CD4-positive, alpha-beta T cell treated with Interleukin-15 for 1 hour (primary cell): ENCODE results near the gene CLCN1.
"Not testable (repeated sequence)": the region's sequence is repeated elsewhere in the genome, so short reads cannot be mapped to it uniquely, and the experiment has no call there.

ENCODE experiments used
- DNase-seq: peaks from one replicate; pipeline ENCODE4 v3.0.0-alpha.2; 2020

The CLCN1 gene

DNA sequence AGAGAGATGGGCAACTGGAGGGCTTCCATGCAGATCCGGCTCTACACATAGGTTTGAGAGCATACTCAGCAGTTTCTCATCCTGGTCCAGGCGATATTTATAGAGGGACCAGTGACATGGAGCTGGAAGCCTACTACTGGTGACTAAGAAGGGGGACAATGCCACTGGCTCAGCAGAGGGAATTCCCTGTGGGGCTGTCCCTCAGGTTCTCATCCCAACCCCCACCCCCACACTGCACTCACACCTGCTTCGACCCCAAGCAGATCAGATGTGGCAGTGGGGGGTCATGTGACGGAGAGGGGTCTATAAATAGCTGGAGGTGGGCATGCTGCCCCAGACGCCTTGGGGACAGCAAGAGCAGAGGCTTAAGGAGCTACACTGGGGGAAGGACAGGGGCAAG lies at the start of gene CLCN1:
Gene CLCN1, plus strand, starts transcription at position 336 of the 400 bp plus-strand sequence. CDS start 102 bp downstream, outside the sequence.
- no peak for DNase-seq

DNA sequence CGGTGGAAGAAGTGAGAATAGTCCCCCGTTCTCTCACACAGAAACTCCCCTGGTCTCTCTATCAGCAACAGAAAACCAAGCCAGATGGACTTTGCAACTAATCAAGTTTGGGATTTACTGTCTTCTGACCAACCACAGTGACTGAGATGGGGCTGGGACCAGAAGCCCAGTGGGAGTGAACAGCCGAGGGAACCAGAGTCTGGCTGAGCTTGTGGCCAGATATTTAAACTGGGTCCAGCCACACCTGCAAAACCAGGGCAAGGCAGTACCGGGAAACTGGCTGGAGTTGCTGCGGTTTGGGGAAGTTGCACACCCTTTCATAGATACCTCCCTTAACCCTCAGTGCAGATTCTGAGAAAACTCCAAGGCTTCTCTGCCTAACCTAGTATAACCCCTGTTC lies 46.7 kb upstream of the CLCN1 start:
- no peak for DNase-seq

GRCh38 chr7:143271240-143271639 lies 44.7 kb upstream of the CLCN1 start:
- no peak for DNase-seq

DNA sequence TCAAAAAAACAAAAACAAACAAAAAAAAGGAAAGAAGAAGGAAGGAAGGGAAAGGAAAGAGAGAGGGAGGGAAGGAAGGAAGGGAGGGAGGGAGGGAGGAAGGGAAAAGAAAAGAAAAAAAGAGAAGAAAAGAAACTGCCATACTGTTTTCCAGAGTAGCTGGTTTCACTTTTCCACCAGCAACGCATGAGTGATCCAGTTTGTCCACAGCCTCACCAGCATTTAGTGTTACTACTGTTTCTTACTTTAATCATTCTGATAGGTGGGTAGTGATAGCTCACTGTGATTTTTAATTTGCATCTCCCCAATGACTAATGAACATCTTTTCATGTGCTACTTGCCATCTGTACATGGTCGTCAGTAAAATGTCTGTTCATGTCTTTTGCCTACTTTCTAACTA lies 43.0 kb upstream of the CLCN1 start:
- DNase-seq = no peak

- peak; percentile 24 for DNase-seq
Measured at GRCh38 chr7:143279186-143280098, 36.5 kb upstream of the CLCN1 start.

- DNase-seq = no peak
Measured at GRCh38 chr7:143280160-143280559, 35.8 kb upstream of the CLCN1 start.

DNA sequence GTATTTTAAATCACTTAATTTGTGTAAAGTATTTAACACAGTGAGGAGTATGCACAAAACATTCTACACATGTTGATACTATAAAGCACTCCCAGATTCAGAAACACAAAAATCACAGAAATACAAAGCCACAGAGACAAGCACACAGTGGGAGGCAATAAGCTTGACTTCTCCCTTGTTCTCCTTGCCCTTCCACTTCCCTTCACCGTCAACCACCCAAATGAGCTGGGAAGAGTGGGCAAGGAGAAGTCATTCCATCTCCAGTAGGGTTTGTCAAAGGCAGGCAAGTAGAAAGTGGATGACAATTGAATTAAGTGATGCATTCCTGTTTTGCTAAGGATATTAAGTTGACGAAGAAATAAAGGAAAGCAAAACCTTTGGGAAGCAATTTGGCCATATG lies 35.3 kb upstream of the CLCN1 start:
- no peak for DNase-seq

- no peak for DNase-seq
Measured at GRCh38 chr7:143281529-143281928, 34.4 kb upstream of the CLCN1 start.

DNA sequence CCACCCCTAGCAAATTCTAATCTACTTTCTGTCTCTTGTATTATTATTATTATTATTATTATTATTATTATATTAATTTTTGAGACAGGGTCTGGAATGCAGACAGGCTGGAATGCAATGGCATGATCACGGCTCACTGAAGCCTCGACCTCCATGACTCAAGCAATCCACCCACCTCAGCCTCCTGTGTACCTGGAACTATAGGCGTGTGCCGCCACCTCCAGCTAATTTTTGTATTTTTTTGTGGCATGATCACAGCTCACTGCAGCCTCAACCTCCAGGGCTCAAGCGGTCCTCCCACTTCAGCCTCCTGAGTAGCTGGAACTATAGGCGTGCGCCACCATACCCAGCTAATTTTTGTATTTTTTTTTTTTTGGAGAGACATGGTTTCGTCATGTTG lies 33.8 kb upstream of the CLCN1 start:
- no peak for DNase-seq

DNA sequence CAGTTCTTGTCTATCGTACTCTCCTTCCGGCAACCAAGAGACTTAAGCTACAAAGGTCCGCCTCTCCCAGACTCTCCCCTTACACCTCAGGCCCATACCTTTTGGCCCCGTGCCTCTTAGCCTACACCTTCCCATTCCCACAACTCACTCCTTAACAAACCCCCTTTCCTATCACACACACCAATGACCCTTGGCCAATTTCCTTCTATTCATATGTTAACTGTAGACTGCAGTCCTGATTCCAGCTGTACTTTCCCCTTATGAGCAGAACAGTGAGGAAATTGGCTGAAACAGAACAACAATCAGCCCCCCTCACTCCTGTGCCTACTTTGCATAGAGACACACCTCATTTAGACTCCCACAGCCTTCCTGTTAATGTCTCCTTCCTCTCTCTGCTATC lies 32.5 kb upstream of the CLCN1 start:
- DNase-seq = no peak

- no peak for DNase-seq
Measured at GRCh38 chr7:143284591-143285469, 31.1 kb upstream of the CLCN1 start, which contains the start of gene TMEM139. TMEM139 (plus strand) TSS chr7:143284958; CDS start chr7:143285958, 1,000 bp downstream.

DNA sequence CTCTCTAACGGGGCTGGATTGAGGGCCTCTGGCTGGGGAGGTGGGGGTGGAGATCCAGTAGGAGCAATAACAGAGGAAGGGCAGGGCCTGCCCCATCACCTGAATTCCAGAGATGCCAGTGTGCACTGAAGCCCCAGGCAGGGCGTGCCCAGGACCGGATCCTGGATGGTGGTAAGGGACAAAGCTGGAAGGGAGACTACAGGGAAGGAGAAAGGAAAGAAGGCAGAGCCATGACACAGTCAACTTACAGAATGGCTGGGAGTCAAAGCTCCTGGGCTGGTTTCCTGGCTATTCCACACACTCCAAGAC lies 30.5 kb upstream of the CLCN1 start:
- no peak for DNase-seq

DNA sequence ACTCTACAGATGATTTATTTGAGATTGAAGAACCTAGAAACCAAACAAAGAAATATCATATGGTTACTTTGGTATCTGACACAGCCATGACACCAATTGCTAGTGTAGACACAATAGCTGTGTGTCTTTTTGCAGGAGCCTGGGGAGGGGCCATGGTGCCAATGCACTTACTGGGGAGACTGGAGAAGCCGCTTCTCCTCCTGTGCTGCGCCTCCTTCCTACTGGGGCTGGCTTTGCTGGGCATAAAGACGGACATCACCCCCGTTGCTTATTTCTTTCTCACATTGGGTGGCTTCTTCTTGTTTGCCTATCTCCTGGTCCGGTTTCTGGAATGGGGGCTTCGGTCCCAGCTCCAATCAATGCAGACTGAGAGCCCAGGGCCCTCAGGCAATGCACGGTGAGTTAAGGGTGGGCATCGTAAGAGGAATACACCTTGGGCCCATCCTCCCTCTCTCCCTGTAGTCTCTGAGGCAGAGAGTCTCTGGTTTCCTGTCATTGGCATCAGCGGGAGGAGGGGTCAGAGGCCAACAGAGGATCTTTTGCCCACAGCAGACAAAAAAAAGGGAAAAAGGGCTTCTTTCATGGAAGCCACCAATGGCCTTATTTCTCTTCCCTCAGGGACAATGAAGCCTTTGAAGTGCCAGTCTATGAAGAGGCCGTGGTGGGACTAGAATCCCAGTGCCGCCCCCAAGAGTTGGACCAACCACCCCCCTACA lies 29.9 kb upstream of the CLCN1 start:
- DNase-seq = no peak

DNA sequence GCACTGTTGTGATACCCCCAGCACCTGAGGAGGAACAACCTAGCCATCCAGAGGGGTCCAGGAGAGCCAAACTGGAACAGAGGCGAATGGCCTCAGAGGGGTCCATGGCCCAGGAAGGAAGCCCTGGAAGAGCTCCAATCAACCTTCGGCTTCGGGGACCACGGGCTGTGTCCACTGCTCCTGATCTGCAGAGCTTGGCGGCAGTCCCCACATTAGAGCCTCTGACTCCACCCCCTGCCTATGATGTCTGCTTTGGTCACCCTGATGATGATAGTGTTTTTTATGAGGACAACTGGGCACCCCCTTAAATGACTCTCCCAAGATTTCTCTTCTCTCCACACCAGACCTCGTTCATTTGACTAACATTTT lies 29.4 kb upstream of the CLCN1 start:
- DNase-seq = no peak

DNA sequence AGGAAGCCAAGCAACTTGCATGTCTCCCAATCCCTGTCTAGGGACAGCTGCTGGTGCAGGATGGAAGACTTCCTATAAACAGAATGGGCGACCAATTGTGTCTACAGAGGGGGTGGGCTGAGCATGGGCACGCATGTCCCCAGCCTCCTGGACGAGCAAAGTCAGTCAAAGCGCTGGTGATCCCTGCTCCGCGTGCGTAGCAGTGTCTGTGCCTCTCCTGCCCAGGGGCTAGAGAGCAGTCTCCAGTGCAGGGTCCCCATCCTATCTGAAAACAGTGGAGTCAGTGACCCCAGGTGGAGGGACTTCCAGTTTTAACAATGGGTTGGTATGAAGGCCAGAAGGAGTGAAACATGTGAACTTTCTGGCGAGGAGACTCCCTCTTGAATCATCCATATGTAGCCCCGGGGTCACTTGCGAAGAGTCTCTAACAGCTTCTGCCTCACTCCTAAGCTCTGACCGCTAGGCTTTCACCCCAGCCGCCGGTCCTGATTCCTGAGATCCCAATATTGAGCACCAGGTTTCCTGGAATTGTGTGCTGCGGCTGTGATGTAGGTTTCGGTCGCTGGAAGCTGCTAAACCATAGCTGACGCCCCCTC lies 28.5 kb upstream of the CLCN1 start:
- DNase-seq = no peak

GRCh38 chr7:143287935-143288826 lies 27.7 kb upstream of the CLCN1 start, which contains the start of gene CASP2:
CASP2 (plus strand) TSS chr7:143288351; CDS start chr7:143288456, 105 bp downstream.
- DNase-seq = peak; percentile 100

DNA sequence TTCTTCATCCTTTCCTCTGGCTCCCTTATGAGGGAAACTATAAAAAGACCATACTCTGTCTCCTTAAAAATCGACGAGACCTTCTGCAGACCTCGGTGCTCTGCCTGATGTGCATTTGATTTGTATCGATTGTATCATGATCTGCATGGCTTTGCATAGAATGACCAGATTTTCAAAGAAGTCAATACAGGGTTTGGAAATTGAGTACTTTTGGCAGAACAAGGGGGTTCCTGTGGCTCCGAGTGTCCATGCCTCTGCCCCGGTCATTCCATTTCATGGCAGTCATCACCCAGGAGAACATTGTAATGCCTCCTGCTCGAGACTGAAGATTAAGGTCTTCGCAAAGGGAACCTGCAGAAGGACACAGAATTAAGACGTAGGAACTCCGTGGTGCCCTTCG lies 27.1 kb upstream of the CLCN1 start:
- DNase-seq = no peak

DNA sequence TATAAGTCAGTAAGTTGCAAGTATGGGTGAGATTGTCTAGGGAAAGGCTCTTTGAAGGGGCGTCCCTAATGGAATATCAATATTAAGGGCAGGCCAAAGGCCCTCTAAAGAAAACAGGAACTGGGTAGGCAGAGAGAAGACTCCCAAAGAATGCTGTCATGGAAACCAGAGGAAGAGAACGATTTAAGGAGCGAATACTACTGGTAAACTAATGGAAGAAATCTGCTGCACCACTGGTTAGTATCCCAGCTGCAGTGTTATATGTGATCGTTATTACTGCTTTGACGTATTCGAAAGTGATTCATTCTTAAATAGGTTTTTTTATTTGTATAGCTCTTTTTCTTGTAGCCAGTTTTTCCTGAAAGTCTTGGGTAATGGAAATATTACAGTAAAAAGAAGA lies 26.5 kb upstream of the CLCN1 start:
- no peak for DNase-seq

DNA sequence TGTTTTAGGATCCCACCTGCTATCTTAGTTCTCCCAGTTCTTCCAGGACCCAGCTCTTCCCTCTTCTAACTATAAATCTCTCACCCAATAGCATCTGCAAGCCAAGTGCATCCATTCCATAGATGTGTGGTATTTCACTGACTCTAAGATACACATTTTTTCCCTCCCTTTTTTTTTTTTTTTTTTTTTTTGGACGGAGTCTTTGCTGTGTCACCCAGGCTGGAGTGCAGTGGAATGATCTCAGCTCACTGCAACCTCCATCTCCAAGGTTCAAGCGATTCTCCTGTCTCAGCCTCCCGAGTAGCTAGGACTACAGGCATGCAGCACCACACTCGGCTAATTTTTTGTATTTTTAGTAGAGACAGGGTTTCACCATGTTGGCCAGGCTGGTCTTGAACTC lies 26.0 kb upstream of the CLCN1 start:
- not testable (repeated sequence) for DNase-seq

GRCh38 chr7:143290293-143290692 lies 25.6 kb upstream of the CLCN1 start:
- no peak for DNase-seq

- no peak for DNase-seq
Measured at GRCh38 chr7:143292876-143293275, 23.0 kb upstream of the CLCN1 start.

DNA sequence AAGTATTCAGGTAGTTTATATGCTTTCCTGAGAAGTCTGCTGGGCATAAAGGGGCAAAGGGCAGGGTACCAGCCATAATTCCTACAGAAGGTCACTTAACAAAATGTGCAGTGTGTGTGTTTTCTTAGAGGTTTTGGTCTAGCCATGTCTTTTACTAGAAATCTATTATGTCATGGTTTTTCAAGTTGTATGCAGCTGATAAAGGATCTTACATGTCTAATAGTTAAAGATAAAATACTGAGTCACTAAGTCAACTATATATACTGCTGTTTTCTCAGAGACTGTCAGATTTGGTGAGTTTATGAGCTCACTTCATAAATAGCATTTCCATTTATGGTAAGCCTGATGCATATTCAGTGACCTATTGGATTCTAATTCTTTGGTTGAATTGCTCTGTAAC lies 20.0 kb upstream of the CLCN1 start:
- no peak for DNase-seq
